Nephron progenitor cell (in vitro differentiated cells): ENCODE results near the gene KRTAP4-1.
A peak's percentile ranks its signal among the peaks of the same experiment; 100 is the strongest.

Experiments used
- DNase-seq: peaks from one replicate; pipeline ENCODE4 v3.0.0; 2021
- H3K27ac Mint-ChIP-seq: 2 replicates; pipeline ENCODE4 v1.8.0; 2021; ENCODE audit warnings: mild to moderate bottlenecking, moderate library complexity, mixed read lengths
- H3K27me3 Mint-ChIP-seq: 2 replicates; pipeline ENCODE4 v1.8.0; 2021; ENCODE audit warnings: mild to moderate bottlenecking, low read depth, mixed read lengths; ENCODE audit not compliant: poor library complexity
- H3K36me3 Mint-ChIP-seq: 2 replicates; pipeline ENCODE4 v1.8.0; 2021; ENCODE audit warnings: low read depth, mixed read lengths
- H3K4me1 Mint-ChIP-seq: 2 replicates; pipeline ENCODE4 v1.8.0; 2021; ENCODE audit warnings: mixed read lengths
- H3K4me3 Mint-ChIP-seq: 2 replicates; pipeline ENCODE4 v1.8.0; 2021; ENCODE audit warnings: mild to moderate bottlenecking, moderate library complexity, mixed read lengths
- H3K9me3 Mint-ChIP-seq: 2 replicates; pipeline ENCODE4 v1.8.0; 2021; ENCODE audit warnings: mild to moderate bottlenecking, moderate library complexity, mixed read lengths
- CTCF ChIP-seq: fragments of 200-600 bp; sonication (generic); IDR thresholded peaks from 2 replicates; pipeline ENCODE4 v1.5.0; 2021; ENCODE audit warnings: antibody characterized with exemption

KRTAP4-1 gene

DNA sequence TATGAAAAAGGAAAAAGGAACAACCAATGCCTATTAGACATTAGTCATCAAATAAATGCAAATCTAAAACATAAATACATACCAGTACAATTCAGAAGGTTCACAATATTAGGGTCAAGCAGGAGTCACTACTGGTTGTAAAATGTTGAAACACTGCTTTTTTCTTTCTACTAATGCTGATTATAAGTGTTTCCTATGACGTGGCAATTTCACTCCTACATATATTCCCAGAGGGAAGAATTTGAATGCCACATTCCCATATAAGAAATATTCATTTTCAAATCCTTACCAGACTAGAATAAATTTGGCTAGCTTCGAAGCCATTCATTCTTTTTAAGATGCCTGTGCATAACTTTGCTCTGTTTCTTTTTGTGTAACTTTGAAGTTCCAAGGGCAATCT lies 39.1 kb upstream of the KRTAP4-1 start:
- Mint-ChIP-seq H3K27ac (no peak overlapping the region), H3K4me1 (no peaks in the 10 kb centered on the region), H3K4me3 (no peak overlapping the region), H3K27me3 (peaks cover 10% of the 10 kb centered on the region), H3K36me3 (no peaks in the 10 kb centered on the region), H3K9me3 (peaks cover 20% of the 10 kb centered on the region)
- no peak for TF ChIP-seq CTCF
- DNase-seq: no peak

GRCh38 chr17:41215681-41216080 lies 31.0 kb upstream of the KRTAP4-1 start:
- H3K36me3 Mint-ChIP-seq: no peaks in the 10 kb centered on the region
- TF ChIP-seq CTCF: no peak
- H3K27ac Mint-ChIP-seq: no peak overlapping the region
- no peaks in the 10 kb centered on the region for H3K4me1 Mint-ChIP-seq
- peaks cover 14% of the 10 kb centered on the region for H3K9me3 Mint-ChIP-seq
- no peak for DNase-seq
- H3K27me3 Mint-ChIP-seq: peaks cover 5% of the 10 kb centered on the region
- no peak overlapping the region for H3K4me3 Mint-ChIP-seq

GRCh38 chr17:41212524-41213169 lies 27.9 kb upstream of the KRTAP4-1 start:
- no peak for DNase-seq
- H3K4me3 Mint-ChIP-seq: no peak overlapping the region
- H3K27ac Mint-ChIP-seq: peak overlapping the region; percentile 19
- no peaks in the 10 kb centered on the region for H3K4me1 Mint-ChIP-seq
- no peak for TF ChIP-seq CTCF
- H3K36me3 Mint-ChIP-seq: no peaks in the 10 kb centered on the region
- peaks cover 15% of the 10 kb centered on the region for H3K9me3 Mint-ChIP-seq
- H3K27me3 Mint-ChIP-seq: peaks cover 5% of the 10 kb centered on the region

- Mint-ChIP-seq H3K9me3 (peaks cover 20% of the 10 kb centered on the region), H3K4me3 (no peak overlapping the region), H3K36me3 (no peaks in the 10 kb centered on the region), H3K27me3 (peaks cover 5% of the 10 kb centered on the region), H3K4me1 (no peaks in the 10 kb centered on the region), H3K27ac (no peak overlapping the region)
- no peak for DNase-seq
- no peak for TF ChIP-seq CTCF
Observed at GRCh38 chr17:41211845-41212466, 27.2 kb upstream of the KRTAP4-1 start.

DNA sequence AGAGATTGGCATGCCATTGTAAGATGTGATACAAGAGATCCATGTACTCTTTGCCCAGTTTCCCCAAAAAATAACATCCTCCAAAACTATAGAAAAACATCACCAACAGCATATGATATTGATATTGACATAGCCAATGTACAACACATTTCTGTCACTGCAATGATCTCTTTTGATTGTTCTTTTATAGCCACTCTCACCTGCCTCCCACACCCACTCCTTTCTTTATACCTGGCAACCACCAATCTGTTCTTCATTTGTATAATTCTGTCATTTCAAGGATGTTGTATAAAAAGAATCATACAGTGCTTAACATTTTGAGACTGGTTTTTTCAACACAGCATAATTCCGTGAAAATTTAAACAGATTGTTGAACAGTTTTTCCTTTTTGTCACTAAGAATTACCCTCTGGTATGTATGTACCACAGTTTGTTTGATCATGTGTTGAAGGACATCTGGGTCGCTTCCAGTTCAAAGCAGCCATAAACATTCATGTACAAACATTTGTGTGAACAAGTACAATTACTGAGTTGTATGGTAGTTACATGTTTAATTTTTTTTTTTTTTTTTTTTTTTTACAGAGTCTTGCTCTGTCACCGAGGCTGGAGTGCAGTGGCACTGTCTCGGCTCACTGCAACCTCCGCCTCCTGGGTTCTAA lies 14.8 kb upstream of the KRTAP4-1 start:
- Mint-ChIP-seq H3K36me3 (no peaks in the 10 kb centered on the region), H3K4me3 (no peak overlapping the region), H3K27me3 (peaks cover 4% of the 10 kb centered on the region), H3K27ac (no peak overlapping the region), H3K4me1 (no peaks in the 10 kb centered on the region), H3K9me3 (peaks cover 4% of the 10 kb centered on the region)
- no peak for DNase-seq
- TF ChIP-seq CTCF: no peak
